ENCODE results near the gene FBLN5.

Gene FBLN5

DNA sequence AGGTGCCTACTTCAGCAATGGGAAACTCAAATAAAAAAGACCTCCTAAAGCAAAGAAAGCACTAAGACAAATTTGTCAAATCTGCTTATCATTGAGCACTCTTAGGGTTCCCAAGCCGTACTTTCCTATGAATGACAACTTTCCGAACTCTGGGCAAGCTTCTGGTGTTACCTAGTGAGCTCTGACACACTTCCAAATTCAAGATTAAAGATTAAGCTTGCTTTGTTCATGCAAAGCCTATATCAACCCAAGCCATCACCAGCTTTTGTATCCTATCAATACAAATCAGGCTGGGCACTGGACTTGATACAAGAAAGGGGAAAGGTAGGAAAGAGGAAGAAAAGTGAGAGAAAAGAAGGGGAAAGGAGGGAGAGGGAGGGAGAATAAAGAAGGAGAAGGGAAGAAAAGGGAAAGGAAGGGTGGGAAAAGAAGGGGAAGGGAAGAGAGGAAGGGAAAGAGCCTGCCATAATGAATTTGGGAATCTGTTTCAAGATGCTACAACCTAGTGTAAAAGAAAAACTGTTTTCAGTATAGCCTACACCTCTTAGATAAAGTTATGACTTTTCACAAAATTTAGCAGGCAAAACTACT lies 23.8 kb upstream of the FBLN5 start:
- Histone ChIP-seq H3K36me3 (ENCODE audit: control insufficient read depth, insufficient read depth, low read length) (peaks cover 28% of the 10 kb centered on the region), H3K27me3 (ENCODE audit: control insufficient read depth, insufficient read depth, low read length, poor library complexity, severe bottlenecking) (no peaks in the 10 kb centered on the region), H3K9me3 (ENCODE audit: control insufficient read depth, low read length) (no peaks in the 10 kb centered on the region), H3K27ac (ENCODE audit: insufficient read depth, low read depth, low read length, poor library complexity, severe bottlenecking) (no peak overlapping the region), H3K4me3 (ENCODE audit: insufficient read depth, low read depth, low read length) (no peak overlapping the region), H3K4me1 (ENCODE audit: control insufficient read depth, insufficient read depth, low read length) (no peaks in the 10 kb centered on the region)
- 91 to 99% methylated on average over 2 of the region's 2 CpGs for WGBS, 2 experiments

DNA sequence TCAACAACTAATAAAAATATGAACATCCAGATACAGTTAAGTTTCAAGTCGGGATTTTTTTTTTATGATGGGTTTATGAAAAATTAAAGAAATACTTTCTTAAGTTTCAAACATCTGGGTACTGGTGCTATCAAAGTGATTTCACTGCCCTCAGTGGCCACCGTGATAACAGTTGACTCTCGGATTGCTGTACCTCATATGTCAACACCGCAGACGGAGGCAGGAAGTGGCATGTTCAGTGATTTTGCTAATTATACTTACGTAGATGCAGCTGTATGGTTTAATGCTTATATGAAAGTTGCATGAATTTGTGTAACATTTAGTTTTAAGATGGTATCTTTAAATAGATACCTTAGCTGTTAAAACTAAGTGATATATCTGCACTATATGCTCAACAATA lies 20.8 kb upstream of the FBLN5 start:
- Histone ChIP-seq H3K27me3 (ENCODE audit: control insufficient read depth, insufficient read depth, low read length, poor library complexity, severe bottlenecking) (no peaks in the 10 kb centered on the region), H3K4me1 (ENCODE audit: control insufficient read depth, insufficient read depth, low read length) (no peaks in the 10 kb centered on the region), H3K4me3 (ENCODE audit: insufficient read depth, low read depth, low read length) (no peak overlapping the region), H3K9me3 (ENCODE audit: control insufficient read depth, low read length) (no peaks in the 10 kb centered on the region), H3K36me3 (ENCODE audit: control insufficient read depth, insufficient read depth, low read length) (peaks cover 17% of the 10 kb centered on the region), H3K27ac (ENCODE audit: insufficient read depth, low read depth, low read length, poor library complexity, severe bottlenecking) (no peak overlapping the region)
- 95 to 98% methylated on average over 6 of the region's 6 CpGs for WGBS, 2 experiments

DNA sequence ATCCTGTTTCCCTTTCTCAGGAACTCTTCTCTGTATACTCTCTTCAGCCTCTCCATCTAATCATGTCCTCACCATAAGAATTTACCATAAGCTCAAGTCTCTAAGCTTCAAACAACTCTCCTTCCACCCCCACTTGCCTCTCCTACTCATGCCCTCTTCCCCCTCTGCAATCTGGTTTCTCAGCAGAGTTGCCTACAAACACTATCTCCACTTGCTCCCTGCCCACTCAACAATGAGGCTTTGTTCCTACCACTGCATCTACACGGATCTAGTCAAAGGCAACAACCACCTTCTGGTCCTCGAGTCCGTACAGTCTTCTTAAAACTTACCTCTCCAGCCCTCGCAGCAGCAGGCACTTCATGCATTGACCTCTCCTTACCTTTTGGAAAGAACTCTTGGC lies 17.2 kb upstream of the FBLN5 start:
- no peaks in the 10 kb centered on the region for H3K9me3 ChIP-seq (ENCODE audit: control insufficient read depth, low read length)
- no peak overlapping the region for H3K27ac ChIP-seq (ENCODE audit: insufficient read depth, low read depth, low read length, poor library complexity, severe bottlenecking)
- H3K27me3 ChIP-seq (ENCODE audit: control insufficient read depth, insufficient read depth, low read length, poor library complexity, severe bottlenecking) = no peaks in the 10 kb centered on the region
- H3K4me1 ChIP-seq (ENCODE audit: control insufficient read depth, insufficient read depth, low read length) = no peaks in the 10 kb centered on the region
- no peak overlapping the region for H3K4me3 ChIP-seq (ENCODE audit: insufficient read depth, low read depth, low read length)
- peaks cover 10% of the 10 kb centered on the region for H3K36me3 ChIP-seq (ENCODE audit: control insufficient read depth, insufficient read depth, low read length)
- 83 to 92% methylated on average over 4 of the region's 4 CpGs for WGBS, 2 experiments

DNA sequence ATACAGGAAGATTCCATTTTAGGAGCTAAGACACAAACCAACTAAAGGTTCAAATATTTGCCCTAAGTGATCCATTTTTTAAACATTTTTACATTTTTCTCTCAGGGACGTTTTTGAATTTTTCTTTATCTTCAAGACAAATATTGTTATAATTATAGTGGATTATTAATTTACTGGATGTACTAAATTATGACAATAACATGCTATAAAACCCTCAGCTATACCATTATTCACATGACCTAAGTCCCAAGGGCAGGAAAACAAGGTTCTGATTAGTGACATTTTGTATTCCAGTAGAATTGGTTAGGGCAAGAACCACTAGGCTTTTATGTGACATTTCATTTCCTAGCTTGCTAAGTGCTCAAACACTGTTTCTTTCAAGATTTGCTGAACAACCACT lies 16.5 kb upstream of the FBLN5 start:
- no peak overlapping the region for H3K27ac ChIP-seq (ENCODE audit: insufficient read depth, low read depth, low read length, poor library complexity, severe bottlenecking)
- H3K36me3 ChIP-seq (ENCODE audit: control insufficient read depth, insufficient read depth, low read length) = peaks cover 6% of the 10 kb centered on the region
- H3K4me1 ChIP-seq (ENCODE audit: control insufficient read depth, insufficient read depth, low read length) = no peaks in the 10 kb centered on the region
- no peaks in the 10 kb centered on the region for H3K9me3 ChIP-seq (ENCODE audit: control insufficient read depth, low read length)
- H3K27me3 ChIP-seq (ENCODE audit: control insufficient read depth, insufficient read depth, low read length, poor library complexity, severe bottlenecking) = no peaks in the 10 kb centered on the region
- WGBS, 2 experiments = no CpG with 5 or more reads among the region's 1 CpG
- H3K4me3 ChIP-seq (ENCODE audit: insufficient read depth, low read depth, low read length) = no peak overlapping the region

DNA sequence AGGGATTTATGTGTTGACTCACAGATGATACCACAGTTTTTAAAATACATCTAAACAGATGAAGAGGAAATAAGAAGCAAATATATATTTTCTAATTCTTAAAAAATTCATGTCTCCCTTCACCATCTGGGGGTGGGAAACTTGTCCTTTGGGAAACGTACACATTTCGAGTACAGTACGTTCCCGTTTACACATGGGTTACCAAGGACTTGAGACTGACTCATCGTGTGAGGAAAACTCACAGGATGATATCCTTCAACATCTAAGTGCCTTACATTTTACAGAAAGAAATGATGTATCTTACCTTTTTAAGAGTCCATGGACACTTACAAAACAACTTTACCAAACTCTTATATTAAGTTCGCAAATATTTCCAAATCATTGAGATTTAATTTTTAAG lies 16.0 kb upstream of the FBLN5 start:
- no peak overlapping the region for H3K4me3 ChIP-seq (ENCODE audit: insufficient read depth, low read depth, low read length)
- H3K4me1 ChIP-seq (ENCODE audit: control insufficient read depth, insufficient read depth, low read length) = no peaks in the 10 kb centered on the region
- H3K36me3 ChIP-seq (ENCODE audit: control insufficient read depth, insufficient read depth, low read length) = peaks cover under 1% of the 10 kb centered on the region
- 95 to 97% methylated on average over 6 of the region's 6 CpGs for WGBS, 2 experiments
- no peaks in the 10 kb centered on the region for H3K27me3 ChIP-seq (ENCODE audit: control insufficient read depth, insufficient read depth, low read length, poor library complexity, severe bottlenecking)
- no peak overlapping the region for H3K27ac ChIP-seq (ENCODE audit: insufficient read depth, low read depth, low read length, poor library complexity, severe bottlenecking)
- no peaks in the 10 kb centered on the region for H3K9me3 ChIP-seq (ENCODE audit: control insufficient read depth, low read length)

DNA sequence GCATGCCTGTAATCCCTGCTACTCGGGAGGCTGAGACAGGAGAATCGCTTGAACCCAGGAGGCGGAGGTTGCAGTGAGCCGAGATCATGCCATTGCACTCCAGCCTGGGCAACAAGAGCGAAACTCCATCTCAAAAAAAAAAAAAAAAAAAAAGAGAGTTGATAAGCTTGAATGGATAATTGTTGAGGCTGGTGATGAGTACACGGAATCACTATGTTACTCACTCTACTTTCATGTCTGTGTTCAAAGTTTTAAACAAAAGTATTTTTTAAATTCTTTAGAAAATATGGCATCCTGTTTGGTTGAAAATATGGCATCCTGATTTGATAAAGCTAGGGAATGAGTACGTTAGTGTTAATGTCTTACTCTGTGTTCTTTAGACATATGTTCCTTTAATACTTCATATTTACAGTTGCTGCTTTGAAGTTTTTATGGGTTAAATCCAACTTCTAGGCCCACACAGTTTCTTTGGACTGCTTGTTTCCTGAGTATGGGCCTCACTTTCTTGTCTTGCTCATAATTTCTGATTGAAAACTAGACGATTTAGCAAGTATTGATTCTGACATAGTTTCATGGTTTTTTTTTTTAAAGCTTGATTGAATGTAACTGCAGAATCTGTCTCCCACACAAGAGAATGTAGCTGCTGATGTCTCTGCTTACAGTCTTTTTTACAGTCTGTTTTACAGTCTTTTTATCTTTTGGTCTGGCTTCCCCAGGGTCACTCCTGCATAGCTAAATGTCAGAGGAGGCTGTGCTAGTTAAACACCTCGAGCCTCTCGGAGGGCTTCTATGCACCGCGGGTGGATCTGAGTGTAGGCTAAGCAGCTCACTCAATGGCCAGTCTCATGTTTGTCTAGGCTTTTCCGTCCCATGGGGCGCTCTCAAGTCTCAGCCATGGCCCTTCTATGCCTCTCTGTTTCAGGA lies 14.1 kb upstream of the FBLN5 start:
- H3K27me3 ChIP-seq (ENCODE audit: control insufficient read depth, insufficient read depth, low read length, poor library complexity, severe bottlenecking) = no peaks in the 10 kb centered on the region
- no peaks in the 10 kb centered on the region for H3K9me3 ChIP-seq (ENCODE audit: control insufficient read depth, low read length)
- no peaks in the 10 kb centered on the region for H3K36me3 ChIP-seq (ENCODE audit: control insufficient read depth, insufficient read depth, low read length)
- 85 to 91% methylated on average over 7 to 14 of the region's 14 CpGs for WGBS, 2 experiments
- H3K4me3 ChIP-seq (ENCODE audit: insufficient read depth, low read depth, low read length) = no peak overlapping the region
- no peaks in the 10 kb centered on the region for H3K4me1 ChIP-seq (ENCODE audit: control insufficient read depth, insufficient read depth, low read length)
- no peak overlapping the region for H3K27ac ChIP-seq (ENCODE audit: insufficient read depth, low read depth, low read length, poor library complexity, severe bottlenecking)

DNA sequence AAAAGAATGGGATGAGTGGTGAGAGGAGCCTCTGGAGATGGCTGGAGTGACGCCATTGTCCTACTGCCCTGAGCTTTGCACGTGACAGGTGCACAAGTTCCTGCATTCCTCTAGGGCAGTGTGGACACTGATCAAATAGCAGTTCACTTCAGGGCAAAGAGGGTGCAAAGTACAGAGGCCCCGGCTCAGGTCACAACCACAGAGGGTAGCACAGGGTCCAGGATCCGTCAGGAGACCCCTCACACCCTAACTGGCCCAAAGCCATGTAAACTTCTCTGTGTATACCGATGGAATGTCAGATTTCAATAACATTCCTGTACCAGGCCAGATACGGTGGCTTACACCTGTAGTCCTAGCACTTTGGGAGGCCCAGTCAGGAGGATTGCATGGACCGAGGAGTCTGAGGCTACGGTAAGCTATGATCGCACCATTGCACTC lies 10.4 kb upstream of the FBLN5 start:
- WGBS, 2 experiments = 91 to 93% methylated on average over 9 of the region's 9 CpGs

DNA sequence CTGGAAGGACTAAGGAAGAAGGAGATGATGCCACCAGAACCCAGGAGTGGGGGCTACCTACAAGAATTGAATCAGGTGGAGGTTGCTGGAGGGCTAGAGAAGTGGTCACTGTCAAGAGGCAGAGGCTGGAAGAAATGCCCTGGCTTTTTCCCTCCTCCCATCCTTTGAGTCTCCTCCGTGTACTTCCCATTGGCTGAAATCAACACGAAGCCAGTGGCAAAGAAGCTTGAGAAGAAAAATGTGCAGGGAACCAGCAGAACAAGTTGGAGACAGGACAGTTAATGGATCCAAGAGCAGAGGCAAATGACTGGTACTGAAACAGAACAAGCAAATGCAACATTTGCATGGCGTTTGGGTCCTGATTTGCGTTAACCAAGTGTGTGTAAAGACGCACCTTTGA lies 9.1 kb upstream of the FBLN5 start:
- Histone ChIP-seq H3K36me3 (ENCODE audit: control insufficient read depth, insufficient read depth, low read length) (no peaks in the 10 kb centered on the region), H3K9me3 (ENCODE audit: control insufficient read depth, low read length) (no peaks in the 10 kb centered on the region), H3K4me3 (ENCODE audit: insufficient read depth, low read depth, low read length) (no peak overlapping the region), H3K4me1 (ENCODE audit: control insufficient read depth, insufficient read depth, low read length) (no peaks in the 10 kb centered on the region), H3K27me3 (ENCODE audit: control insufficient read depth, insufficient read depth, low read length, poor library complexity, severe bottlenecking) (no peaks in the 10 kb centered on the region), H3K27ac (ENCODE audit: insufficient read depth, low read depth, low read length, poor library complexity, severe bottlenecking) (no peak overlapping the region)
- WGBS, 2 experiments = 70 to 77% methylated on average over 5 of the region's 5 CpGs

More for the DNA sequence above, 10.4 kb upstream of the FBLN5 start:
- no peak overlapping the region for H3K27ac ChIP-seq (ENCODE audit: insufficient read depth, low read depth, low read length, poor library complexity, severe bottlenecking)
- no peaks in the 10 kb centered on the region for H3K9me3 ChIP-seq (ENCODE audit: control insufficient read depth, low read length)
- H3K27me3 ChIP-seq (ENCODE audit: control insufficient read depth, insufficient read depth, low read length, poor library complexity, severe bottlenecking) = no peaks in the 10 kb centered on the region
- no peaks in the 10 kb centered on the region for H3K36me3 ChIP-seq (ENCODE audit: control insufficient read depth, insufficient read depth, low read length)
- no peak overlapping the region for H3K4me3 ChIP-seq (ENCODE audit: insufficient read depth, low read depth, low read length)
- H3K4me1 ChIP-seq (ENCODE audit: control insufficient read depth, insufficient read depth, low read length) = no peaks in the 10 kb centered on the region

DNA sequence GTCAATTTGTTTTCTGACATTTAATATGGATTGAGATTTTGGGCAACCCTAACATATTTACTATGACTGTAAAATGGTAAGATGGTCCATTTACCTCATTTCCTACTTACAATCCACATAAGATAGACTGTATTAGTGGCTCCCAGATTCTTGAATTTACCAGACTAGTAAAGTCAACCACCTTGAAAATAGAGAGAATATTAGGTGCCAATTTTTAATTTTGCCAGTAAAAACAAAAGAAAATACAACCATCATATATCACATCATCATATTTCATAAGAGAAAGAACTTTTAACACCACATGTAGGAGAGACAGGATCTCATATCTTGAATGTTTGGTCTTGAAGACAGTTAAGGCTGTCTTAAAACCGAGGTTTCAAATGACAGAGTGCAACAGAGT lies 7.7 kb upstream of the FBLN5 start:
- WGBS, 2 experiments = 88 to 100% methylated on average over 1 of the region's 1 CpG

DNA sequence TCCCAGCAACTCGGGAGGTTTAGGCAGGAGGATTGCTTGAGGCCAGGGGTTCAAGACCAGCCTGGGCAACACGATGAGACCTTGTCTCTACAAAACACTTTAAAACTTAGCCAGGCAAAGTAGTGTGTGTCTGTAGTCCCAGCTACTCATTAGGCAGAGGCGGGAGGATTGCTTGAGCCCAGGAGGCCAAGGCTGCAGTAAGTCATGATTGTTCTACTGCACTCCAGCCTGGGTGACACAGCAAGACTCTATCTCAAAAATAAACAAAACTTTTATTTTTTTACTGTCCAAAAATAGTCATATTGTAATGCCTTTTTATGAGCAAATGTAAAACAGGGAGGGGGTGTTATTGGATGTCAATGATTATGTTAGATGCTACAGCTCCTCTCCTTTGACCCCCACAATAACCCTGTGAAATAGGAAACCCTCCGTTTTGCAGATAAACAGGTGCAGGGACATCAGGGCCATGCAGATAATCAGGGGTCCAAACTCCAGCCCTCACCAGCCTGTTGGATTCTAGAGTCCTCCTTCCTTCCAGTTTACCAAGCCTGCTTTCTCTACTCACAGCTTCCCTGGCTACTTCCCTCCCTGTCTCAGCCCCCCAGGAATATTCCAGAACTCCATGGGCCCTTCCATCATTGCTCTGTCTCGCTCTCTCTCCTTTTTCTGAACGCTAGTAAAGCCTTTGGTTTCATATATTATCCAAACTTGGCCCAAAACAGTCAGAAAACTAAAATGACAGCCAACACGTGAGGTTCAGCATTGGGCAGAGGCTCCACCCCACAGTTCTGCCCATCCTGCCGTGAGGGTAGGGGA lies 5.9 kb upstream of the FBLN5 start:
- 83 to 91% methylated on average over 8 of the region's 8 CpGs for WGBS, 2 experiments
- H3K4me1 ChIP-seq (ENCODE audit: control insufficient read depth, insufficient read depth, low read length) = peaks cover under 1% of the 10 kb centered on the region

More for the DNA sequence above, 7.7 kb upstream of the FBLN5 start:
- H3K27me3 ChIP-seq (ENCODE audit: control insufficient read depth, insufficient read depth, low read length, poor library complexity, severe bottlenecking) = no peaks in the 10 kb centered on the region
- H3K4me3 ChIP-seq (ENCODE audit: insufficient read depth, low read depth, low read length) = no peak overlapping the region
- no peaks in the 10 kb centered on the region for H3K9me3 ChIP-seq (ENCODE audit: control insufficient read depth, low read length)
- no peak overlapping the region for H3K27ac ChIP-seq (ENCODE audit: insufficient read depth, low read depth, low read length, poor library complexity, severe bottlenecking)
- no peaks in the 10 kb centered on the region for H3K4me1 ChIP-seq (ENCODE audit: control insufficient read depth, insufficient read depth, low read length)
- no peaks in the 10 kb centered on the region for H3K36me3 ChIP-seq (ENCODE audit: control insufficient read depth, insufficient read depth, low read length)

More for the DNA sequence above, 5.9 kb upstream of the FBLN5 start:
- no peaks in the 10 kb centered on the region for H3K9me3 ChIP-seq (ENCODE audit: control insufficient read depth, low read length)
- H3K27ac ChIP-seq (ENCODE audit: insufficient read depth, low read depth, low read length, poor library complexity, severe bottlenecking) = no peak overlapping the region
- H3K36me3 ChIP-seq (ENCODE audit: control insufficient read depth, insufficient read depth, low read length) = no peaks in the 10 kb centered on the region
- peaks cover 10% of the 10 kb centered on the region for H3K27me3 ChIP-seq (ENCODE audit: control insufficient read depth, insufficient read depth, low read length, poor library complexity, severe bottlenecking)
- no peak overlapping the region for H3K4me3 ChIP-seq (ENCODE audit: insufficient read depth, low read depth, low read length)

All from ectodermal cell (in vitro differentiated cells).